Measurements from ENCODE around the gene NDUFV1.

DNA sequence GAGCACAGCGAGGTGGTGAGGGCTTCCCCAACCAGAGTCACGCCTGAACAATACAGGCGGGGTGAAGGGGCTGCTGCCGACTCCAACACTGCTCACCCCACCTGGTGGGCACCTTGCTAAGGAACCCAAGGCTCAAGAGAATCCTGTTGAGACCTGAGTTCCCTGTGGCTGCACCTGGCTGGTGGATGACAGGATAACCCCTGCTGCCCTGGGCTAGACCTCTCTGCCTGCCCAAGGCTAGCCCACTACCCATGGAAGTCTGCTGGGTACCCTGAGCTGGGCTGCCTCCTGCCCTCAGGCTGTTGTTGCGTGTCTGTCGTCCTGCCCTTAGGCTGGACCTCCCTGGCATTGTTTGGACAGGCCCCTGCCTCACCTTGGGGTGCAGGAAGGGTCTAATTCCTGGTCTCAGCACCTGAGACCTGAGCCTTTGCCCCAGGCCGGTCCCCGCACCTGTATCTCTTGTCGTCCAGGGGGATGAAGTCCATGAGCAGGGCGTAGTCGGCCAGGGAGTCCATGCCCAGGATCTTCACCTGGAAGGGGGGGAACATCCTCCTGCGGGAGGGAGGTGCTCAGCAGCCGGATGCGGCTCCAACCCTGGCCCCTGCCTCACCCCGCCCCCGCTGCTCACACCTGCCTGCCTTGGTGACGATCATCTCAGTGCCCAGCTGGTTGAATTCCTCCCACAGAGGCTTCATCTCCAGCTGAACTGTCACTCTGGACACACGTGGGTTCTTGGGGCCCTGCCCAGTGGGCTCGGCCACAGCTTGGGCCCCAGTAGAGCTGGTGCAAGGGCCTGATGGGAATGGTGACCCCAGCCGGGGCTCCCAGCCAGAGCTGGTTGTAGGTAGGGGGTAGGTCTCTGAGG lies 27.9 kb downstream of the NDUFV1 start:
- no peak for TF ChIP-seq RARB (CRISPR knock-in tag; IDR thresholded peaks at IDR 0.05)
- TF ChIP-seq ESRRG (CRISPR knock-in tag; IDR thresholded peaks at IDR 0.05) = no peak
- TF ChIP-seq ZFP30 (CRISPR knock-in tag; IDR thresholded peaks at IDR 0.05) = no peak
- TF ChIP-seq ARNTL (CRISPR knock-in tag; IDR thresholded peaks at IDR 0.05; ENCODE audit: borderline replicate concordance, low read depth) = no peak
